ENCODE measurements around the gene CDH8. TPM values are rescaled to one million over a fixed set of nuclear protein-coding genes. Genes with fewer than 3 reads are reported as not detected.
"Not testable (repeated sequence)": the region's sequence is repeated elsewhere in the genome, so short reads cannot be mapped to it uniquely, and the experiment has no call there.

Gene CDH8
- polyA plus RNA-seq, 1 of the 3 experiments (the other 2 are of a cell fraction), result 0.05 TPM

- no peaks in the 10 kb centered on the region for H3K9me2 ChIP-seq
Observed at GRCh38 chr16:61923629-61924028, 112.6 kb downstream of the CDH8 start.

GRCh38 chr16:61921373-61921772 is 114.9 kb downstream of the CDH8 start:
- Histone ChIP-seq H4K20me1 (ENCODE audit: insufficient read depth) (no peaks in the 10 kb centered on the region), H3F3A (replicated peaks; ENCODE audit: insufficient read depth) (no peaks in the 10 kb centered on the region), H3K4me1 (ENCODE audit: control insufficient read depth in 1 of 2, insufficient read depth in 2 of 2, low read depth in 1 of 2, low read length in 1 of 2) (no peaks in the 10 kb centered on the region), H3K27me3 (ENCODE audit: insufficient read depth) (no peaks in the 10 kb centered on the region), H3K9ac (no peak overlapping the region), H3K27ac (ENCODE audit: low read depth in 2 of 2, low read length in 1 of 2) (no peak overlapping the region), H3K9me3 (no peaks in the 10 kb centered on the region), H3K9me2 (no peaks in the 10 kb centered on the region), H3K36me3 (replicated peaks in 1 of 2; ENCODE audit: control insufficient read depth in 1 of 2, insufficient read depth in 2 of 2, low read length in 1 of 2) (no peaks in the 10 kb centered on the region), H3K4me2 (no peak overlapping the region), H2AFZ (ENCODE audit: low read depth) (no peak overlapping the region), H3K4me3 (ENCODE audit: low read depth in 2 of 2, low read length in 1 of 2) (no peak overlapping the region), H3K79me2 (ENCODE audit: insufficient read depth) (no peaks in the 10 kb centered on the region)
- WGBS (ENCODE audit: low lambda C conversion rate), result 28% methylated on average over 3 of the region's 3 CpGs
- no peak for DNase-seq
- ChIA-PET POLR2A (no interaction called here), CTCF (interaction anchor here (1.6 kb wide), 1 partner anchor 14 kb away, joined by 4 read pairs; no protein-coding TSS in a partner anchor)
- TF ChIP-seq FOXJ3 (CRISPR knock-in tag; IDR thresholded peaks at IDR 0.05) (no peak), NRF1 (IDR thresholded peaks at IDR 0.05; ENCODE audit: low read depth, low read length) (no peak), GABPA (IDR thresholded peaks at IDR 0.05; ENCODE audit: low read depth) (no peak), RFX5 (IDR thresholded peaks at IDR 0.05; ENCODE audit: low read length) (no peak), FOXM1 (IDR thresholded peaks at IDR 0.05; ENCODE audit: low read depth) (no peak), YY1 (IDR thresholded peaks at IDR 0.05; ENCODE audit: low read depth) (no peak), RXRA (IDR thresholded peaks at IDR 0.05; ENCODE audit: borderline replicate concordance, low read depth) (no peak), TAF1 (IDR thresholded peaks at IDR 0.05; ENCODE audit: borderline replicate concordance, low read depth, low read length) (no peak), POLR2AphosphoS5 (IDR thresholded peaks at IDR 0.05; ENCODE audit: low read depth, low read length) (no peak)
- TF ChIP-seq, protein P1, sequence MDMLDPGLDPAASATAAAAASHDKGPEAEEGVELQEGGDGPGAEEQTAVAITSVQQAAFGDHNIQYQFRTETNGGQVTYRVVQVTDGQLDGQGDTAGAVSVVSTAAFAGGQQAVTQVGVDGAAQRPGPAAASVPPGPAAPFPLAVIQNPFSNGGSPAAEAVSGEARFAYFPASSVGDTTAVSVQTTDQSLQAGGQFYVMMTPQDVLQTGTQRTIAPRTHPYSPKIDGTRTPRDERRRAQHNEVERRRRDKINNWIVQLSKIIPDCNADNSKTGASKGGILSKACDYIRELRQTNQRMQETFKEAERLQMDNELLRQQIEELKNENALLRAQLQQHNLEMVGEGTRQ (IDR thresholded peaks at IDR 0.05; ENCODE audit: borderline replicate concordance, low read depth, low read length), result no peak

More at GRCh38 chr16:61923629-61924028, 112.6 kb downstream of the CDH8 start:
- no peaks in the 10 kb centered on the region for H3K9me3 ChIP-seq
- no peak overlapping the region for H3K9ac ChIP-seq
- H3K4me3 ChIP-seq (ENCODE audit: low read depth in 2 of 2, low read length in 1 of 2), result no peak overlapping the region
- ChIA-PET POLR2A (no interaction called here), CTCF (interaction anchor here (1.8 kb wide), 1 partner anchor 12 kb away, joined by 6 read pairs; no protein-coding TSS in a partner anchor)
- H3F3A ChIP-seq (replicated peaks; ENCODE audit: insufficient read depth), result no peaks in the 10 kb centered on the region
- no peaks in the 10 kb centered on the region for H3K36me3 ChIP-seq (replicated peaks in 1 of 2; ENCODE audit: control insufficient read depth in 1 of 2, insufficient read depth in 2 of 2, low read length in 1 of 2)
- DNase-seq, result no peak
- H3K27ac ChIP-seq (ENCODE audit: low read depth in 2 of 2, low read length in 1 of 2), result no peak overlapping the region
- H3K4me2 ChIP-seq, result no peak overlapping the region
- no peaks in the 10 kb centered on the region for H3K79me2 ChIP-seq (ENCODE audit: insufficient read depth)
- no peak overlapping the region for H2AFZ ChIP-seq (ENCODE audit: low read depth)
- no peaks in the 10 kb centered on the region for H4K20me1 ChIP-seq (ENCODE audit: insufficient read depth)
- no peaks in the 10 kb centered on the region for H3K4me1 ChIP-seq (ENCODE audit: control insufficient read depth in 1 of 2, insufficient read depth in 2 of 2, low read depth in 1 of 2, low read length in 1 of 2)
- H3K27me3 ChIP-seq (ENCODE audit: insufficient read depth), result no peaks in the 10 kb centered on the region
- TF ChIP-seq ELF1 (IDR thresholded peaks at IDR 0.05) (no peak), MXI1 (IDR thresholded peaks at IDR 0.05; ENCODE audit: low read depth, low read length) (no peak), FOXM1 (IDR thresholded peaks at IDR 0.05; ENCODE audit: low read depth) (no peak), EP300 (IDR thresholded peaks at IDR 0.05; ENCODE audit: borderline replicate concordance in 1 of 2, low read depth in 1 of 2, low read length in 1 of 2) (no peak), TCF12 (IDR thresholded peaks at IDR 0.05) (no peak)

GRCh38 chr16:61917865-61918826 is 118.1 kb downstream of the CDH8 start:
- H3K9me2 ChIP-seq; H3K36me3 ChIP-seq (replicated peaks in 1 of 2; ENCODE audit: control insufficient read depth in 1 of 2, insufficient read depth in 2 of 2, low read length in 1 of 2); H3K9ac ChIP-seq; CTCF ChIA-PET; H3K4me2 ChIP-seq; H3K27me3 ChIP-seq (ENCODE audit: insufficient read depth); H3F3A ChIP-seq (replicated peaks; ENCODE audit: insufficient read depth); H4K20me1 ChIP-seq (ENCODE audit: insufficient read depth); H3K27ac ChIP-seq (ENCODE audit: low read depth in 2 of 2, low read length in 1 of 2); H3K79me2 ChIP-seq (ENCODE audit: insufficient read depth); H3K9me3 ChIP-seq; H3K4me3 ChIP-seq (ENCODE audit: low read depth in 2 of 2, low read length in 1 of 2); POLR2A ChIA-PET; H2AFZ ChIP-seq (ENCODE audit: low read depth); DNase-seq; H3K4me1 ChIP-seq (ENCODE audit: control insufficient read depth in 1 of 2, insufficient read depth in 2 of 2, low read depth in 1 of 2, low read length in 1 of 2): not testable (repeated sequence)
- 61% methylated on average over 22 of the region's 37 CpGs for WGBS (ENCODE audit: low lambda C conversion rate)

Data from SK-N-SH (cell line).